ENCODE data around the gene SETD4.
A peak's percentile ranks its signal among the peaks of the same experiment; 100 is the strongest.

Gene SETD4

DNA sequence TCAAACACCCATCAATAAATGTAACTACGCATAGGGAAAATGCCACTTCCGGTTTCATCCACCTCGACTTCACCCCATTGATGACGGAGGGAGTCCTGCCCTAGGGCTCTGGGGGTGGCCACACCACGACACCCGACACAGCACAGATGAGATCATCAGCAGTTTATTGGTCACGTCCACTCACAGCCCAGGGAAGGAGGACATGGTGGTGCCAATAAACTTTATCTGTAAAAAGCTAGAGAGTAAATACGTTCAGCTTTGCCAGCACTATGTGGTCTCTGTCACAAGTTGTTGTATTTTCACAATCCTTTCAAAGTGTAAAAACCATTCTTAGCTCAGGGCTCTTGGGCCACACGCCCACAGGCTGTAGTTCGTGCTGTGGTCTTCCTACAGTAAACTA lies 16.3 kb downstream of the SETD4 start:
- no peak for DNase-seq

DNA sequence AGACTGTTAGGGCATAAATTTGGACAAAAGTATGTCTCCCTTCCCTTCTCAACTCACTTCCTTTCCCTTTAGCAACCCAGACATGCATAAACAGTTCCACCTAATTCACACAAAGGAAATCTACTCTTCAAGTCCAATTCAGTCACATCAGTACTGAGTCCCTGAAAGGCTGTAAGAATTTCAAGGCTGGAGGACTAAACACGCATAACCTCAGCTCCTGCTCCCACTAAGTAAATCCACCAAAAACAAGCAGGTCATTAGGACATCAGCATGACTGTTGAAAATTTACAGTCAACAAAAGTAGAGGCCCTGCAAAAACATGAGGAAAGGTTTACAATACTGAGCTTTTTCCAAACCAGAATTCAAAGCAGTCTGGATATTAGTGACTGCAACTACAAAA lies 18.4 kb downstream of the SETD4 start:
- no peak for DNase-seq

DNA sequence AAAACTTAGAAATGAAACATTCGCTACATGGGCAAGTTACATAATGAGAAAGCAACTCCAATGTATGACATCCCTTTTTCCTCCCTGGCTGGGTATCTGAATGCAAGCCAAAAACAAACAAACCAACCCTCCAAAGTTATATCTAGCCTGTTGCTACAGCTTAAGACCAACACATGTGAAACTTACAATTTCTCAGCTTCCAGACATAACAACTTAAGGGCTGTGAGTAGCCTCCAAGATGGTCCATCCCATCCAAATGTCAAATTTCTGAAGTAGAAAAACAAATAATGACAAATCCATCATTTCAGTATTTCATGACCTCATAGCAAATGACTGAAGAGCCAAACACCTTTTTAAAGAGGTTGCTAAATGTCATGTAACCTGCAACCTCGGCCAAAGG lies 19.9 kb downstream of the SETD4 start:
- DNase-seq: no peak

DNA sequence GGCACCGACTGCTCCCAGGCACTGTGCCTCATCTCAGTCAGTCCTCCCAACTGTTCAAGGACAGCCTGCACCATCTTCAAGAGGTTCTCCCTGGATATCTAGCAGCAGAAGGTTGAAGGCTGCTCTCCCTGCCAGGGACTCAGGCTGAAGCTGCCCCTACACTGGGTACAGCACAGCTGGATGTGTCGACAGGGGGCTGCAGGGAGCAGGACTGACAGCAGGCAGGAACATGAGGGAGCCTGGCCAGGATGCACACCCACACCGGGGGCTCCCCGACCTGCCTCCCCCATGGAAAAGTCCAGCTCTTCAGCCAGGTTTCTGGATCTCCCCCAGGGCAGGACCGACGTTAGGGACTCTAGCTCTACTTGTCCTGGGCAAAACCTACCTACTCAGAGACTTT lies 20.5 kb downstream of the SETD4 start:
- no peak for DNase-seq

DNA sequence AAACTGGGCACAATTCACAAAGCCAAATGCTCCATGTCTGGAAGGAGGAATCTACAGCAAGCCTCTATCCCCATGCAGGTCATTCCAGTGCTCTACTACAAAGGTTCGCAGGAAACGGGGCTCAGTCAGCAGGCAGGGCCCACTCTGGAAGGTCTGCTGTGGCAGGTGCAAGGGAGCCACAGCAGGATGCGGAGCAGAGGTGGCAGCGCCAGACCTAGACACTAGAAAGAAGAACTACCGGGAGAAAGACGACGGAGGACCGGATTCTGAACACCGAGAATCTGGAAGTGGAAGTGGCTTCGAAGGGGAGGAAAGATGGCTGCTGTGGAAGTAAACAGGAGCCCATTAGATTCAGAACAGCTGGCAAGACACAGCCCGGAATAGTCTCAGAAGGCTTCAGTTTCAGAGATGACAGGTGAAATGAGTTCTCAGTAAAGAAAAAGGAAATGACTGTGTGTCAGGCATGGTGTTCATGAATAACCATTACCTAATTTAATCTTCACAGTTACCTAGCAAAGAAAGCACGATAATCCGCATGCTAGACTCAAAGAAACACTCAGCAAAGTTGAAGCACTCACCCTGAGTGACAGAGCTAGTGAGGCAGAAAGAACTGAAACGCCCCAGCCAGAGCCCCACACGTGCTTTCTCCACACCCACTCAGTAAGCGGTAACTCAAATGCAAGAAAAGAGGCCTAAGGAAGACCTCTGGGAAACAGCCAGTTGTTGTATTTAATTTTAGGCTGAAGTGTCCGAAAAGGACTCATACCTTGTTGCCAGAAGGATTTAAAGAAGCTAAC lies 21.4 kb downstream of the SETD4 start:
- no peak for DNase-seq

DNA sequence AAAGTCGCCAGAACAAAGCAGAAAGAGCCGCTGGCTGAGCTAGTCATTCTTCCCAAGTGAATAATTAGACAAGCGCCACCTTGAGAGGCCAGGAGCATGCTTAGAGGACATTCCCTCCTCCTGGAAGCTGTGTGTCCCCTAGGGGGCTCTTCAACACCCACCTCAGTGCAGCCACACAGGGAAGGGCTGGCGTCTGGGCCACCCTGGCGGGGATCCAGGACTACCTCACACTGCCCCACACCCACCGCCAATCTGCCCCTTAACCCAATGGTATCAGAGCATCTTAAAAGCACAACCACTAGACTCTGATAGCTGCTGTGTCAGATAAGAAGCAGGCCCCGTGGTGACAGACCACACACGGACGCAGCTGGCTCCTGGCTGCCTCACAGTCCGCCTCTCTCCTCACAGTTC lies 24.9 kb downstream of the SETD4 start:
- DNase-seq: no peak

DNA sequence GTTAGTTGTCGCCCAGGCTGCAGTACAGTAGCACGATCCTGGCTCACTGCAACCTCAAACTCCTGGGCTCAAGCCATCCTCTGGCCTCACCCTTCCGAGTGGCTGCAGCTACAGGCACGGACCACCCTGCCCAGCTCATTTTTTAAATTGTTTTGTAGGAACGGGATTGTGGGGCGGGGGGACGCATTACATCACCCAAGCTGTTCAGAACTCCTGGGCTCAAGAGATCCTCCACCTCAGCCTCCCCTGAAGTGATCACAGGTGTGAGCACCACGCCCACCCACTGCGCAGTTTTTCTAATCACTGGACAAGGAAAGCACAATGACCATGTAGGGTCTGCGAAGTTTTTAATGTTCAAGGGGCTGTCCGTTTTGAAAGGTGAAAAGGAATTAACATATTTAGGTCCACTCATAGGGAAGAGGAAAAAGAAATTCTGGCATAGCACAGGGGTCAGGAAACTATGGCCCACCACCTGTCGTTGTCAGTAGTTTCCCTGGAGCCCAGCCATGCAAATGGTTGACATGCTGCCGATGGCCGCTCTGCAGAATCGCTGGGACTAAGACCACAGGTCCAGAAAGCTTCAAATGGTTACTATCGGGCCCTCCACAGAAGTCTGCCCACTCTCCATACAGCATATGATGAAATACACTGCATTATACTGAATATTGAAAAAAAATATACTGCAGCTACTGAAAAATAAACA lies 26.0 kb downstream of the SETD4 start:
- no peak for DNase-seq

DNA sequence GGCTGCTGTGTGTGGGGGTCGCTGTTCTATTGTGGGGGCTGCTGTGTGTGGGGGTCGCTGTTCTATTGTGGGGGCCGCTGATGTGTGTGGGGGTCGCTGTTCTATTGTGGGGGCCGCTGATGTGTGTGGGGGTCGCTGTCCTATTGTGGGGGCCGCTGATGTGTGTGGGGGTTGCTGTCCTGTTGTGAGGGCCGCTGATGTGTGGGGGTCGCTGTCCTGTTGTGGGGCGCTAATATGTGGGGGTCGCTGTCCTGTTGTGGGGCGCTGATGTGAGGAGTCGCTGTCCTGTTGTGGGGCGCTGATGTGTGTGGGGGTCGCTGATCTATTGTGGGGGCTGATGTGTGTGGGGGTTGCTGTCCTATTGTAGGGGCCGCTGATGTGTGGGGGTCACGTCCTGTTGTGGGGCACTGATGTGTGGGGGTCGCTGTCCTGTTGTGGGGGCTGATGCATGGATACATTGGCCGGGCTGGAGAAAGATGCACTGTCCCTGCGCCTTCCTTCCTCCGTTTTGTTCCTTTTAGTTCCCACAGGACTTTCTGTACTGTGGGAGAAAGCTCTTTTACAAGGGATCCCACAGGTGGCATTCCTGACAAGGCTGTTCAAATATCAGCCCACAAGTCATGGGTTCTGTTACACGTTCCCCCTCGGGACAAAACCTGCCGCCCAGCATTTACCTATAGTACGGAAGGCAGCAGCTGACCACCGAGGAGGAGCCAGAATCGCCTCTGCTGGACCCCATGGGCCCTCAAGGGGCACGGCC lies 27.5 kb downstream of the SETD4 start:
- no peak for DNase-seq

DNA sequence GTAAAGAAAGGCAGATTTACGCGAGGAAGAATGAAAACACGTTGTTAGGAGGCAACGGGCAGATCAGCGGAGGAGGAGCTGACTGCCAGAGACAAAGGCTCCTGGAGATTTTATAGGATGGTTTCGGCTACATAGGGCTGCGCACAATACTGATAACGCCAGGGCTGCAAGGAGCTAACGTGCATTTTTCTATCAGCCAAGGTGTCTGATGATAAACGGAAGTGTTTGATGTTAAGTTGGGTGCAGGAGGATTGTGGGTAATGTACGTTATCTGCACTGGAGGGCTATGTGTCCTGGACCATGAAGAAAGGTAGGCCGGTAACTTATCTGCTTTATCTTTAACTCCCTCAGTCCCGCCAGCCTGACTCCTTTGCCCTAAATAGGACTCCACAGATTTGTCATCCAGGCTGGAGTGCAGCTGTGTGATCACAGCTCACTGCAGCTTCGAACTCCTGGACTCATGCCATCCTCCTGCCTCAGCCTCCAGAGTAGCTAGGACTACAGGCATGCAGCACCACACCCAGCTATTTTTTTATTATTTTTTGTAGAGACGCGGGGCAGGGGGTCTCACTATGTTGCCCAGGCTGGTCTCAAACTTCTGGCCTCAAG lies 29.6 kb downstream of the SETD4 start:
- DNase-seq: no peak

DNA sequence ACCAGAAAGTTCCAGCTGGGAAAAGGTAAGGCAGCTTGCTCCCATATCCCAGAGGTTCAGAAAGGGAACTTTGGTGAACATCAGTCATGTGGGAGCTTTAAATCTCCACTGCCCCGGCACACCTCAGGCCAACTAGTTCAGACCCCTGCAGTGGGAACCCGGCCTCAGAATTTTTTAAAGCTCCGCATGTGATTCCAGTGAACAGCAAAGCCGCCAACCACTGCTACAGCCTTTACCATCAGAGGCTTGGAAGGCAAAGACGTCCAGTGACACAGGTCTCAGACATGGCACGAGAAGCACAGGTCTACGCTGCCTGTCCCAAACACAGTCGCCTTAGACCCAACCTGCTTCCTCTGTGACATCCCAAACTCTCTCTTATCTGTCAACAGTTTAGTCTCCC lies 31.0 kb downstream of the SETD4 start:
- no peak for DNase-seq

DNA sequence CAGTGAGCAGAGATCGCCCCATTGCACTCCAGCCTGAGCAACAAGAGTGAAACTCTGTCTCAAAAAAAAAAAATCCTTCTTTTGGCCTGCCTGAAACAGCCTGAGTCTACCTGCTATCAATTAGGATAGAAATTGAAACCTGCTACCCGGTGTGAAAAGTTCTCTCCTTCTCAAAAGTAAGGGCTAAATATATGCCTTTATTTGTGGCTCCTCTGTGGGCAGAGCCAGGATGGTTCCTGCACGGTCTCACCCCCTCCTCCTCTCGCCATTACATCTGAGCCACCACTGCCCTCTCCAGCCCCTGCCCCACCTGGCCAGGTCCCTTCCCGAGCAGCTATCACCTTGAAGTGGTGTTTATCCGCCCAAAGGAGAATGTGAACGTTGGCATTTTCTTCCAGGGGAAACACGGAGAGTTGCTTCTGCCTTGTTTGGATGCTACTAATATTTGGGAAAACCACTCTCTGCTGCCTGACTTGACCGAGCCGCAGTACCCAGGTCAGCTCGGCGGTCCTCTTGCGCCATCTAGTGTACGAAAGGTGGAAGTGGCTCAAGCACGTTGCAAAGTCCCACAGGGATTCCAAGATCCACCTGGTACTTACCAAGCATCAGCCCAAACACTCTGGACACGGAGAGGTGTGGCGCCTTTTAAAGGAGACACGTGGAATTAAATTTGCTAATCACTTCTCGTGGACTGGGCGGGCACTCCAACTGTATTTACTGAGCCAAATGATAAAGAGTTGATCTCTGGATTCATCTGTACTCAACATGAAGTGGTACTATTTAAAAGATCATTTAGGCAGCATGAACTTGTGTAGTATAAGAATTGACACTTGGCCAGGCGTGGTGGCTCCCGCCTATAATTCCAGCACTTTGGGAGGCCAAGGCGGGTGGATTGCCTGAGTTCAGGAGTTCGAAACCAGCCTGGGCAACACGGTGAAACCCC lies 31.9 kb downstream of the SETD4 start:
- DNase-seq: peak; percentile 70

DNA sequence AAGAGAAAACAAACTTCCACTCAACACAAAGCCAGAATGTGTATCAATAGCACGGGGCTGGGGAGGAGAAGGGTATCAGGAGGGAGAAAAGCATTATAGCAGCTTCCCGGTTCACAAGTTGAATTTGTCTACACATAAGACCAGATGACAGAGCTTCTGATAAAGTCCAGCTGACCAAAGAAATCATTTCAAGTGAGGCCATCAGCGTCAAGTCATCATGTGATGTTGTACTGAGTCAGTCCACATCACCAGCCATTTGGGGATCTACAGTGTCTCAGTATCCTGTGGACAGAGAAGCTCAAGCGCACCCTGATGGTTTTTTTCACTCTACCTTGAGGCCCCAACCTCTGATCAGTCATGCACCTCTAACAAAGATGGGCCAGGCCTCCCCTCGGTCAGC lies 33.0 kb downstream of the SETD4 start:
- DNase-seq: no peak

DNA sequence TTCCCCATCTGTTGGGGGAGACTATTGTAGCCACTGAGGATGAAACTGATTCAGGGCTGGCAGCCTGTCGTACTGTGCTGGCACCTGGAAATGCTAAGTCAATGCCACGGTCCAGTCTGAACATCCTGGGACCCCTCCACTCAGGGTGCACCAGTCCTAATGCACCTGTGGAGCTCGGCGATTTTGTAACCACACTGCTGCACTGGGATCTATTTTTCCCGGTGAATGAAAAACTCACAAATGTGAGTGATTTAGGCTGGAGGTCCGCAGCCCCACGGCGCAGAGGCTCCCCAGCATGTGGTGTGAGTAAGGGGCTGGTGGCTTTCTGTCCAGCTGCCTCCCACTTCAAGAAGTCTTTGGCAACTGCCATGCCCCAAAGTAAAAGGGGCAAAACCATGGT lies 35.5 kb downstream of the SETD4 start:
- DNase-seq: no peak

DNA sequence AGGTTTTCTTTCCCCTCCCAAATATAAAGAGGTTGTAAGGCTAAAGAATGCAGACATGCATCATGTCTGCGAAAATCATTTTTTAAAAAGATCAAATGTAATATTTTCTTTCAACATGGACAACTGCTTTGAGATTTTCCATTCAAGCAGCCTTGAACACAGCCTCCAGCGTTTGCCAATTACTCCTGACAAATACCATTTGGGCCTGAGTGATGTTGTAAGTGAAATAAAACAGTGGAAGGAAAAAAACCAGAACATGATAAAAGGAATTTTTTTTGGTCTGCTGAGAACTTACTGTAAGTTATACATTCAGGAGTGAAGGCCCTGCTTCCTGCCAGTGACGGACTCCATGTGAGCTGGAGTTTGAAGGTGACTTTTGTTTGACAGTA lies 37.2 kb downstream of the SETD4 start:
- DNase-seq: no peak

DNA sequence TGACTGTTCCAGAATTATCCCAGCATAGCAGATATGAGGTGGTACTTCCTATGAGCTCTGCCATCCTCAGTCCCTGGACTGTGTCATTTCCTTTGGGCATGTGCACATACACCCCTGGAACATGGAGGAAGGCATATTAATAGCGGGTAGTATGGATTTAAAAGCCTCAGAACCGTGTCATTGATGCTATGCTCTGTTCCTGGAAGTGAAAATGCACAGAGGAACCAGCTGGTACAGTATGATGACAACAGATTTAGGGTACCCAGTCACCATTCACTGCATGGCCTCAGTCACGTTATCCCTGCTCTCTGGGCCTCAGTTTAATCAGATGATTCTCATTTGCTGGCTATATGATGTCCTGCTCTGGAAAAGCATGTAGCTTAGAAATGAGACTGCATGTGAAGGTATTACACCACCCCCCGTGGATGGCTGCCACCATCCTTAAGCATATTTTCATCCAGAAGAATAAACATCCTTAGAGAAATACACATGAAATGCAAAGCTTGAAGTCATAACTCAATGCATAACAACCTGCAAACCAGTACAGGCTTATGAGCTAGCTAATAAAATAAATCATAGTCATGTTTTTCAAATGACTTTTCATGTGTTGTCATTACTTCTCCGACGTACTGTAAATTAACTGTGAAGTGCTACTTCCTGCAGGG lies 37.8 kb downstream of the SETD4 start:
- no peak for DNase-seq

DNA sequence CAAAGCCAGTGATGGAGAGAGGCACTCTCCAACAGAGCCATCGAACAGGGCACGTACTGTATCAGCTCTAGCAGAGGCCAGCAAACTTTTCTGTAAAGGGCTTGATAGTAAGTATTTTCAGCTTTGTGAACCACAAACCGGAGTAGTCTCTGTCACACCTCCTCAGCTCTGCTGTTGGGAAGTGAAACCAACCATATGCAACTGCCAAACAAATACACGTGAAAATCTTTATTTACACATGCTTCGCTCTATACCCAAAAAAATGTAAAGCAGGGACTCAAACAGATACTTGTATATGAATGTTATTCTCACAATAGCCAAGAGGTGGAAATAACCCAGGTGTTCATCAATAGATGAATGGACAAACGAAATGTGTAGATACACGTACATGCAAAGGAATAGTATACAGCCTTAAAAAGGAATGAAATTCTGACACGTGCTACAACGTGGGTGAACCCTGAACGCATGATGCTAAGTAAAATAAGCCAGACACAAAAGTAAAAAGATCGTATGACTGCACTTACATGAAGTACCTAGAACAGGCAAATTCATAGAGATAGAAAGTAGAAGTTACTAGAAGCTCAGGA lies 39.0 kb downstream of the SETD4 start:
- DNase-seq: no peak

DNA sequence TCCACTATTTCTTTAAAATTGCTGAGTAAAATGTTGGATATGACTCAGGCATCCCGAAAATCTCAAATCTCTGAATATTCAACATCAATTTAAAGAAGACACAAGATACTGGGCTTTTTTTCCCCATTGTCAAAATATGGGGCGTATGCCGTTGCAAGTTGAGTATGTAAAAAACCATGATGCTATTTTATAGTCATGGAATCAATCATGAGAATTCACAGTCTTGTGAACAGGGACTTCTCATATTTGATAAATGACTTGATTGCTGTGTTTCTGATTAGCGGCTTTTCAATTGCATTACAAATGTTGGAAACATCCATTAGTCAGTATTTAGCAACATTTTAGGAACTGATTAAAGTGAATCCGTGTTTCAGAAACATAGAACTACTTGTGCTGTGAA lies 45.3 kb downstream of the SETD4 start:
- no peak for DNase-seq

DNA sequence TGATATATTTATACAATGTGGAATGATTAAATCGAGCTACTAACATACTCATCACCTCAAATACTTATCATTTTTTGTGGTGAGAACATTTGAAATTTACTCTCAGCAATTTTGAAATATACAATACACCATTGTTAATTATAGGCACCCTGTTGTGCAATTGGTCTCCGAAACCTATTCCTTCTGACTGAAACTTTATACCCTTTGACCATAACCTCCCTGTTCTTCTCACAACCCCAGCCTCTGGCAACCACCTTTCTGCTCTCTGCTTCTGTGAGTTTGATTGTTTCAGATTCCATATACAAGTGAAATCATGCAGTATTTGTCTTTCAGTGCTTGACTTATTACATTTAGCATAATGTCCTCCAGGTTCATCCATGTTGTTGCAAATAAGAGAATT lies 49.5 kb downstream of the SETD4 start:
- DNase-seq: no peak

DNA sequence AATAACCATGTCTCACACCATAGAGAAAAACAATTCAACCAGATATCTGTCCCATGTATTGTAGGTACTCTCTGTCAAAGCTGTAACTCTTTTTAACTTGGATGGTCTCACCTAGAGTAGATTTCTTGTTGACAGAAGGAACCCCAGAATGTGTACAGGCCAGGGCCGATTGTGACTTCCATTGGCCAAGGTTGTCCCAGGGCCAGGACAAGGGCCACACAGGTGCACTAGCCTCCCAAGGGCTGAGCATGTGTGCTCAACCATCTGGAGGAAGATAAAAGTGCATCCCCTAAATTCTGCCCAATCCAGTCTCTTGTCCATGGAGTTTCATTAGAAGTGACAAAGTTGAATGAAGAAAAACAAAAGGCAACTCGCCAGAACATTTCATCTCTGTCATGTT lies 51.8 kb downstream of the SETD4 start:
- DNase-seq: no peak

DNA sequence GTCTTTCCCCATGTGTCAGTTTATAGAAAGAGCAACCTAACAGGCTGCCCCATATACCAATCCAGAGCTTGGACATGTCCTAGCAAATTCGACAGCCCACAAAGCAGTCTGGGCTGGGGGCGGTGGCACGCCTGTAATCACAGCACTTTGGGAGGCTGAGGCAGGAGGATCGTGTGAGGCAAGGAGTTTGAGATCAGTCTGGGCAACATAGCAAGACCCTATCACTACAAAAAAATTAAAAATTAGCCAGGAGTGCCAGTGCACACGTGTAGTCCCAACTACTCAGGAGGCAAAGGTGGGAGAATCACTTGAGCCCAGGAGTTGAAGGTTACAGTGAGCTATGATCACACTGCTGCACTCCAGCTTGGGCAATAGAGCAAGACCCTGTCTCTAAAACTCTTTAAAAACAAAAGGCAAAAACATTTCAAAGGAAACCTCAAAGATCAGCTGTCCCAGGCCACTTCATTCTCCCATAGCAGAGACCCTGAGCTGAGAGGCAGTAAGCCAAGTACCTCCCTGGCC lies 54.4 kb downstream of the SETD4 start:
- DNase-seq: no peak

DNA sequence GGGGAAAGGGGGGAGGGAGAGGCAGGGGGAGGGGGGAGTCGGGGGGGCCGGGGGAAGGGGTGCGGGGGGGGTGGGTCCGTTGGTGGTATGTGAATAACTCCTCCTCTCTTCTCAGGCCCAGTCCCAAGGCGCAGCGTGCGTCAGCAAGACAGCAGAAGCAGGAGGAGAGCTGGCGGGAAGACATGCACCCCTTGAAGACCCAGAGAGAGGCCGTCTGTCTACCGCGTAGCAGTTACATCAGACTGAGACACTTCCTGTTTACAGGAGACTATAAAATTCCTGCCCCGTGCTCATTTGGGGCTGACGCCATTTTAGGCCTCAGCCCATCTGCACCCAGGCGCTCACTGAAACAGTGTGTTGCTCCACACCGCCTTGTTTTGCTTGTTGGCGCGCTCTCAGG lies 55.3 kb downstream of the SETD4 start:
- no peak for DNase-seq

Data from activated CD4-positive, CD25-positive, alpha-beta regulatory T cell treated with anti-CD3 and anti-CD28 coated beads, Interleukin-2, amount 50 U/mL, for 72 hours (primary cell).